Naive thymus-derived CD8-positive, alpha-beta T cell (primary cell): ENCODE data around the gene TOMM70. TPM values are rescaled to one million over a fixed set of nuclear protein-coding genes. Genes with fewer than 3 reads are reported as not detected.
"Not testable (repeated sequence)": the region's sequence is repeated elsewhere in the genome, so short reads cannot be mapped to it uniquely, and the experiment has no call there.

Experiments used
- ATAC-seq, 2 donors: fragments of 150-1000 bp; cut with Tn5 transposase in 1 of 2; sonication (Bioruptor Pico), chemical (Tn5 transposase) in 1 of 2; 1 replicate in 1 of 2; 2 replicates in 1 of 2; pipeline ENCODE4 v1.10.0; 2021; ENCODE audit warnings: mild to moderate bottlenecking in 2 of 2, moderate library complexity in 2 of 2
- POLR2A ChIA-PET: fragments of 350-600 bp; sonication (Branson Sonifier 250); formaldehyde crosslinking; loops from one replicate; lab custom pipeline; 2021; ENCODE audit warnings: antibody characterized with exemption; lab: Charles Lee
- DNase-seq, 10 donors: peaks; one replicate each; pipeline versions ENCODE4 v3.0.0 to v3.0.0-alpha.2; 2020 to 2022
- H3K27ac Mint-ChIP-seq, 10 donors: one replicate each; pipeline ENCODE4 v1.8.0; 2020 to 2022; ENCODE audit warnings: mild to moderate bottlenecking in 10 of 10, mixed read lengths in 10 of 10, moderate library complexity in 4 of 10, inconsistent platforms in 1 of 10
- H3K27me3 Mint-ChIP-seq, 5 donors: one replicate each; pipeline ENCODE4 v1.8.0; 2021 to 2022; ENCODE audit warnings: mixed read lengths in 5 of 5
- H3K36me3 Mint-ChIP-seq, 3 donors: one replicate each; pipeline ENCODE4 v1.8.0; 2020 to 2022; ENCODE audit warnings: mixed read lengths in 3 of 3, mild to moderate bottlenecking in 2 of 3, inconsistent platforms in 1 of 3
- H3K4me1 Mint-ChIP-seq, 4 donors: one replicate each; pipeline ENCODE4 v1.8.0; 2021 to 2022; ENCODE audit warnings: mixed read lengths in 4 of 4
- H3K4me3 Mint-ChIP-seq, 10 donors: one replicate each; pipeline ENCODE4 v1.8.0; 2020 to 2022; ENCODE audit warnings: mild to moderate bottlenecking in 10 of 10, mixed read lengths in 10 of 10, moderate library complexity in 6 of 10, inconsistent platforms in 1 of 10
- H3K9me3 Mint-ChIP-seq, 9 donors: one replicate each; pipeline ENCODE4 v1.8.0; 2020 to 2022; ENCODE audit warnings: mixed read lengths in 9 of 9, mild to moderate bottlenecking in 3 of 9, inconsistent platforms in 1 of 9, moderate library complexity in 1 of 9
- polyA plus RNA-seq, 3 donors: library from polyadenylated mRNA; unstranded; fragments of 300-500 nt; fragmentation: Illumina TruSeq; gene quantifications; one replicate each; pipeline ENCODE4 v1.2.3, GENCODE V29; 2021
- total RNA-seq, 8 experiments: library from RNA in 2 of 8; stranded (reverse) in 2 of 8; gene quantifications; one replicate each; pipeline ENCODE4 v1.2.3 and lab custom pipeline; 2021 to 2026

Gene TOMM70
- total RNA-seq, result 10 to 100 TPM; 42.3 to 46.8 TPM
- polyA plus RNA-seq, result 10 to 100 TPM; 14.6 to 21.7 (median 16.5) TPM
- total RNA-seq (lab: John Stamatoyannopoulos, UW), result 71.4 to 240 (median 134) reads per million in 6 experiments

DNA sequence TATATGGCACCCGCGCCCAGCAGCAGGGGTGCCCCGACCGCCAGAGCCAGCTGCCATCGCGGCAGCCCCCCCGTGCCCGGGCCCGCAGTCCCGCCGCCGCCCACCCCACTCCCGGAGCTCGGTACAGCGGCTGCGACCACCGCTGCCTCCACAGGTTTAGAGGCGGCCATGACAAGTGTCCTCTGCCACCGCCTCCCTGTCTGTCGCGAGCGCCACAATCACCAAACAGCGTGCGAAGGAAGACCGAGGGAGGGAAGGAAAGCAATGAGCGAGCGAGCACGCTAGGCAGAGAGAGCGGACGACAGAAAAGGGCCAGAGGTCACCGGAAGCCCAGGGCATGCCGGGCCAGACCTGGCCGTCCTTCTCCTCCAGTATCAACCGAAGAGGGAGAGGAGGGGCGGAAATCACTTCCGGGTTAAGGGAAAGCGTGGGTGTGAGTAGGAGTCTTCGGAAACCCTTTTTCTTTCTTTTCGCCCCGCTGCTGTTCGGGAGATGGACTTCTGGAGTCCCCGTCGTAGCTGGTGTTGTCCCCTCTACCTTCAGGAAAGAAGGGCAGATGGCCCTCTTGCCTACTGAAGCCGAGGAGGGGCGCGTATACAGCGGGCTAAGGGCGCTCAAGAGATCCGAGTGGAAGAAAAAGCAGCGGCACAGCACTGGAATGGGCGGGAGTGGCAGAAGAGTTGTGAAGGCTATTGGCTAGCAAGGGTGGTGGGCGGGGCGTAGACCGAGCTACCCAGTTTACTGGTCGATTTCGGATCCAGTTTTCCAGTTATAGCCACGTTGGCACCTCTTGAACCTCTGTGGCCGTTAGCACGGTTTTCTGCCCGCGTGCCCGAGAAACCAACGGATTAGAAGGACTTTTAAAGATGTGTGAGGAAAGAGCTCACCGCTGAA lies at the start of gene TOMM70, which contains the start of gene LNP1:
TSS of gene TOMM70 (minus strand) at position 310 of the 894 bp plus-strand sequence. CDS start at position 170, 140 bp downstream.
TSS of gene LNP1 (plus strand) at position 760 of the 894 bp plus-strand sequence. CDS start 28,191 bp downstream, outside the sequence.
- Mint-ChIP-seq H3K36me3 (peaks cover 0 to 3% (median 2%) of the 10 kb centered on the region in 3 donors), H3K27ac (peak within 1 kb of the TSS; percentile 94 to 99 (median 97)), H3K27me3 (no peaks in the 10 kb centered on the region), H3K4me1 (peaks cover 17 to 79% (median 64%) of the 10 kb centered on the region in 4 donors), H3K9me3 (no peaks in the 10 kb centered on the region), H3K4me3 (peak within 1 kb of the TSS; percentile 90 to 99 (median 98))
- POLR2A ChIA-PET, result interaction anchor here (0.6 to 3.1 kb wide), 12 partner anchors 20 to 1353 kb away, joined by 3 to 26 read pairs (median 5); partner anchors contain the start of genes NIT2, PCNP, TBC1D23 and TFG
- DNase-seq (peak; percentile 82 to 97 (median 91)), ATAC-seq (peak; percentile 87 to 88)

DNA sequence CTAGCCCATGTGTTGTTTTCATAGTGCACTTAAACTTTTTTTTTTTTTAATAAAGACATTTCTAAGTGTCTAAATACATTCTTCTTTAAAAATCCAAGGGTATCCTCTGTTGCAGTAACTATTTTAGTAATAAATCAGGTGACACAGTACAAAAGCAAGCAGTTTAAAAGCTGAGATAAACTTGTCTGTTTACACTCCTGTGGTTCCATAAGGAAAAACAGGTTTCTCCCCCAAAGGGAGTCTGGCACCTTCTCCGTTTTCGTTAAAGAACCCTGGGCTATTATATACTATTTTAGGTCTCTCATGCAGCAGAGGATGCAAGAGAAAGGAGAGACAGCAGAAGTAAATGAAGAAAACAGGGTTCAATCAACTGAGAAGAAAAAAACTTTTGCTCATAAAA lies 48.3 kb upstream of the TOMM70 start:
- DNase-seq (no peak), ATAC-seq (no peak)
- Mint-ChIP-seq H3K4me1 (no peaks in the 10 kb centered on the region), H3K27me3 (no peaks in the 10 kb centered on the region), H3K4me3 (no peak overlapping the region), H3K27ac (no peak overlapping the region), H3K9me3 (peaks cover 0 to 9% (median 0%) of the 10 kb centered on the region in 9 donors), H3K36me3 (peaks cover 0 to 17% (median 0%) of the 10 kb centered on the region in 3 donors)
- POLR2A ChIA-PET, result no interaction called here

DNA sequence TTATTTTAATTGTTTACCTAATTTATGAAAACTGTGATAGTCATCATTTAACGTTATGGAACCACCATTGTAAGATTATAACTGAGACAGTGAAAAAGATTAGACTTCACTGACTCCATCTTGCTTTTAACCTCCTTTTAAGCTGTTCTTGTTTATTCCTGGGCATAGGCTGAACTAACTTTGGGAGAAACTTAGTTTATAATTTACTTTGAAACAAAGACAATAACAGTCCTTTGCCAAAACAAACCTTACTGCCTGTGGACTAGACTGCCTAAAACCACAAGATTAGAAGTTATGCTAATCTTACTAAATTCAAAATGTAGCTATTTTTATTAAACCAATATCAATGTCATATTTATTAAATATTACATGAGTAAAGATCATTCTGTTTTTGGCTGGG lies 47.2 kb upstream of the TOMM70 start:
- POLR2A ChIA-PET, result no interaction called here
- H3K9me3 Mint-ChIP-seq, result peaks cover 0 to 9% (median 2%) of the 10 kb centered on the region in 9 donors

DNA sequence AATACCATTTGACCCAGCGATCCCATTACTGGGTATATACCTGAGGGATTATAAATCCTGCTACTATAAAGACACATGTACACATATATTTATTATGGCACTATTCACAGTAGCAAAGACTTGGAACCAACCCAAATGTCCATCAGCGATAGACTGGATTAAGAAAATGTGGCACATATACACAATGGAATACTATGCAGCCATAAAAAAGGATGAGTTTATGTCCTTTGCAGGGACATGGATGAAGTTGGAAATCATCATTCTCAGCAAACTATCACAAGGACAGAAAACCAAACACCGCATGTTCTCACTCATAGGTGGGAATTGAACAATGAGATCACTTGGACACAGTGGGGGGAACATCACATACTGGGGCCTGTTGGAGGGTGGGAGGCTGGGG lies 46.2 kb upstream of the TOMM70 start:
- H3K4me3 Mint-ChIP-seq, POLR2A ChIA-PET, ATAC-seq, H3K4me1 Mint-ChIP-seq, DNase-seq, H3K27me3 Mint-ChIP-seq, H3K27ac Mint-ChIP-seq, H3K9me3 Mint-ChIP-seq: not testable (repeated sequence)
- H3K36me3 Mint-ChIP-seq, result peaks cover 0 to 17% (median 4%) of the 10 kb centered on the region in 3 donors

More for the DNA sequence above, 47.2 kb upstream of the TOMM70 start:
- Mint-ChIP-seq H3K27ac (no peak overlapping the region), H3K4me3 (no peak overlapping the region), H3K4me1 (no peaks in the 10 kb centered on the region), H3K27me3 (no peaks in the 10 kb centered on the region), H3K36me3 (peaks cover 0 to 21% (median 4%) of the 10 kb centered on the region in 3 donors)
- DNase-seq, result no peak
- no peak for ATAC-seq

DNA sequence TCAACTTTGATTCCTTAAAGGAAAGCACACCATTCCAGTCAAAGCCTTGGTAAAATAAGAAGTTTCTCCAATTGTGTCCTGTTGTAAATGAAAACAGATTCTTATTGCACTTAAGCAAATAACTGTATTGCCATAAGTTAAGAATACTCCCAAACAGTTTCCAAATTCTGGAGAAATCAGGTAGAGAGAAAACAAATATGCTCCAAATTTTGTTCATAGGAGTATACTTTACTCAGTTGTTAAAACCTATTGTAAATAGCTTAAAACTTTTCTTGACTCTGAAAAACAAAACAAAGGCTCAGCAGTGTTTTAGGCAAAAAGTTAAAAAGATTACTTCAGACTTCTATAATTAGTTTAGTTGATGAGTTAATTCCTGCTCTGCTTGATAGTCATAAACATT lies 42.8 kb upstream of the TOMM70 start:
- no peak for ATAC-seq
- Mint-ChIP-seq H3K27me3 (no peaks in the 10 kb centered on the region), H3K4me1 (peaks cover 7 to 10% (median 9%) of the 10 kb centered on the region in 4 donors), H3K27ac (no peak overlapping the region), H3K9me3 (peaks cover 0 to 9% (median 2%) of the 10 kb centered on the region in 9 donors), H3K36me3 (peaks cover 0 to 13% (median 4%) of the 10 kb centered on the region in 3 donors), H3K4me3 (no peak overlapping the region)
- POLR2A ChIA-PET, result no interaction called here
- no peak for DNase-seq

DNA sequence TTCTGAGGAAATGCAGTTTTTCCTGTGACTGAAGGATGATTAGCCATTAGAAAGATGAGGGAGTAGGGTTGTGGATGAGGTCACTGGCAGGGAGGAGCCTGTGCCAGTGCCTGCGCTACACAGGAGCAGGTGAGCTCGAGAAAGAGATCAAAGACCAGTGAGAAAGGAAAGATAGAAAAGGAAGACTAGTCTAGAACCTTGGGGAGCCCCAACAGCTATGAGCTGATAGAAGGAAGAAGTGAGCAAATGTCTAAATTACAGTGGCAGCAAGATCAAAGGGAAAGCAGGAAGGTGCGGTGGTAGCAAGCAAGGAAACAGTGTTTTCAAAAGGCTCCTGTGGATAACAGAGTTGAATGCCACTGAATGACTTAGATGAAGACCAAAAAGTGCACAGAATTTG lies 40.0 kb upstream of the TOMM70 start:
- peak overlapping the region in 5 of 10 donors; percentile 2 to 64 (median 53) for H3K4me3 Mint-ChIP-seq
- POLR2A ChIA-PET, result no interaction called here
- peaks cover 0 to 3% (median 0%) of the 10 kb centered on the region in 9 donors for H3K9me3 Mint-ChIP-seq
- peak overlapping the region in 7 of 10 donors; percentile 12 to 83 (median 44) for H3K27ac Mint-ChIP-seq
- DNase-seq (peak in 4 of 10 donors; percentile 10 to 33 (median 24)), ATAC-seq (peak; percentile 49 to 75)
- no peaks in the 10 kb centered on the region for H3K27me3 Mint-ChIP-seq
- H3K36me3 Mint-ChIP-seq, result peaks cover 0 to 16% (median 4%) of the 10 kb centered on the region in 3 donors
- peaks cover 7 to 10% (median 9%) of the 10 kb centered on the region in 4 donors for H3K4me1 Mint-ChIP-seq

DNA sequence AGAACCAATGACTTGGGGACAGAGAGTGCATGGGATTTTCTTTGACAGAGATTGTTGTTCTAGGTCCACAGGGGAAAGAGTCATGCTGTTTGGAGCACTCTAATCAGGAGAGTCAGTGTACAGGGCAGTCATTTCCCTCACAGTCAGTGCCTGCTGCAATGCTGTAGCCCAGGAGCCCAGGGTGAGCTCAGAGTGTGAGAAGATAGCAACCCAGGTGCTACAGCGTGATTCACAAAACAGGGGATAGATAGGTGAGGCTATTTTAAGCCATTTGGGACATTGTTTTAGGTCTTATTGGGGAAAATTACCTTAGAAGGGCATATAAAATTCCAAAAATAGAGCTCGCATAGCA lies 37.7 kb upstream of the TOMM70 start:
- peaks cover 0 to 9% (median 5%) of the 10 kb centered on the region in 3 donors for H3K36me3 Mint-ChIP-seq
- peaks cover 7 to 10% (median 9%) of the 10 kb centered on the region in 4 donors for H3K4me1 Mint-ChIP-seq
- DNase-seq (no peak), ATAC-seq (no peak)
- H3K27ac Mint-ChIP-seq, result no peak overlapping the region
- H3K9me3 Mint-ChIP-seq, result peaks cover 0 to 8% (median 1%) of the 10 kb centered on the region in 9 donors
- POLR2A ChIA-PET, result no interaction called here
- no peaks in the 10 kb centered on the region for H3K27me3 Mint-ChIP-seq
- no peak overlapping the region for H3K4me3 Mint-ChIP-seq

DNA sequence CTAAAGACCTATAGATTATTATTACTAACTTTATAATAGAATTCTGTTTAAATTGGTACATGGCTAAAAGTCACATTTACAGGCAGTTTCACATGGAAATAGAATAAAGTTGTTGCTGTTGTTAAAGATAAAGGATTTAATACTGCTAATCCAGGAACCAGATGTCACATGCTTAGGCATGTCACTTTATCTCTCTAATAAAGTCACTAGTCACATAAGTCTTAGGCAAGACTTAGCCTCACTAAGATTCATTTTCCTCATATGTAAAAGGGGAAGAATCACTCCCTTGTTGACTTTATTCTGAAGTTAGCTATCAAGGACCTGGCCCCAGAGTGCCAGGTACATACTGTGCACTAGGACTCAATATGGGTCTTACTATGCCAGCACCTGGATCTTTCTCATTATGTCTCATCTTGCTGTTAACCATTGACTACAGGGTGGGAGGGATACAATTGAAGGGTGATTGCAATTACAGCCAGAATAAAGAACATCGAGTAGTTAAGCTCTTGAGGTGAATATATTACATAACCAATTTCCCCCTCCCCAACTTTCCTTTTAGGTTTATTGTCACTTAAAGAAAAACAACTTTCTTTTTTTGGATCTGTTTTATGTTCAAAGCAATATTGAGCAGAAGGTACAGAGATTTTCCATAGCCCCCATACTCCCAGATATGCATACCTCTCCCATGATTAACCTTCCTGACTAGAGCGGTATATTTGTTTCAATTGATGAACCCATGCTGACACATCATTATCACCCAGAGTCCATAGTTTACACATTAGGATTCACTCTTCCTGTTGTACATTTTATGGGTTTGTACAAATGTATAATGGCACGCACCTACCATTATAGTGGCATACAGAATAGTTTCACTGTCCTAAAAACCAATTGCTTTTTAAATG lies 37.1 kb upstream of the TOMM70 start:
- H3K27ac Mint-ChIP-seq, result no peak overlapping the region
- peaks cover 0 to 8% (median 1%) of the 10 kb centered on the region in 9 donors for H3K9me3 Mint-ChIP-seq
- peaks cover 2 to 11% (median 5%) of the 10 kb centered on the region in 3 donors for H3K36me3 Mint-ChIP-seq
- no peak for ATAC-seq
- H3K4me3 Mint-ChIP-seq, result no peak overlapping the region
- no peak for DNase-seq
- H3K27me3 Mint-ChIP-seq, result no peaks in the 10 kb centered on the region
- H3K4me1 Mint-ChIP-seq, result peaks cover 7 to 10% (median 9%) of the 10 kb centered on the region in 4 donors
- POLR2A ChIA-PET, result no interaction called here

DNA sequence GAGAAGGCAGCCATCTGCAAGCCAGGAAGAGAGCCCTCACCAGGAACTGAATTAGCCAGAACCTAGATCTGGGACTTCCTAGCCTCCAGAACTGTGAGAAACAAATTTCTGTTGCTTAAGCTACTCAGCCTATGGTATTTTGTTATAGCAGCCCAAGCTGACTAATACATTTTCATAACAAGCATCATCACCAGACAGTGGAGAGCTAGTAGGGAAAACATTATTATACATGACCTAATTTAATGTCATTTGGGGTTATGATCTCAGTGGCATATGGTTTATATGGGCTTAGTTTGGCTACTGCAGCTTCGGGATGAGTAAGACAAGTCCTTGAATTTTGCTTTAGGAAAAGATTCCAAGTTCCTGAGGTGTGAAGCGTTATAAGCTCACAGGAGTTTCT lies 36.1 kb upstream of the TOMM70 start:
- Mint-ChIP-seq H3K9me3 (peaks cover 0 to 8% (median 1%) of the 10 kb centered on the region in 9 donors), H3K27me3 (no peaks in the 10 kb centered on the region), H3K27ac (no peak overlapping the region), H3K36me3 (peaks cover 2 to 11% (median 5%) of the 10 kb centered on the region in 3 donors), H3K4me3 (no peak overlapping the region), H3K4me1 (peaks cover 7 to 10% (median 9%) of the 10 kb centered on the region in 4 donors)
- POLR2A ChIA-PET, result no interaction called here
- no peak for ATAC-seq
- no peak for DNase-seq

DNA sequence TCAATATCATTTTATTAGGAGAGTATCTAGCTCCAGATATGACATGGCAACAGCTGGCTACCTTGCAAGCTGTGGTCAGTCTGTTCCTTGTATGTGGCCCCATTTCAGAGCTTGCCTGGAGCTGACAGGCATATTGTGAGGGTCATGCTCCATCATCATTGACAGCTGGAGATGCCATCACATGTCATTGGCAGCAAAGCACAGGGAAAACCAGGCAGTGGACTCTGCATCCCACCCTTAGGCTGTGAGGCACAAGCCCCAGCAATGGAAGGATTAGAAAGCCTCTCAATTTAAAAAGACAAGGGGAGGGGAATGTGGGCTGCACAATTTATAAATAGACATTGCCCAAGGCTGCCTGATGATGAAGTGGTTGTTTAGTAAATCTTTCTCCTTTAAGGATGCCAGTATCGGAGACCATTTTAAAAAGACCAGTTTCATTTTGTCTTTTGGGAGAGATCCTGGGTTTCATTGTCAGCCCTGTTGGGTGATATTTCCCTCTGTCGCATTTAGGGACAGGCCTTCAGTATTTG lies 28.4 kb upstream of the TOMM70 start:
- Mint-ChIP-seq H3K27ac (peak overlapping the region in 1 of 10 donors; percentile 35), H3K4me3 (no peak overlapping the region), H3K27me3 (peaks cover 0 to 9% (median 5%) of the 10 kb centered on the region in 5 donors), H3K9me3 (no peaks in the 10 kb centered on the region), H3K36me3 (peaks cover 2 to 4% (median 4%) of the 10 kb centered on the region in 3 donors), H3K4me1 (no peaks in the 10 kb centered on the region)
- POLR2A ChIA-PET, result no interaction called here
- no peak for DNase-seq
- no peak for ATAC-seq

DNA sequence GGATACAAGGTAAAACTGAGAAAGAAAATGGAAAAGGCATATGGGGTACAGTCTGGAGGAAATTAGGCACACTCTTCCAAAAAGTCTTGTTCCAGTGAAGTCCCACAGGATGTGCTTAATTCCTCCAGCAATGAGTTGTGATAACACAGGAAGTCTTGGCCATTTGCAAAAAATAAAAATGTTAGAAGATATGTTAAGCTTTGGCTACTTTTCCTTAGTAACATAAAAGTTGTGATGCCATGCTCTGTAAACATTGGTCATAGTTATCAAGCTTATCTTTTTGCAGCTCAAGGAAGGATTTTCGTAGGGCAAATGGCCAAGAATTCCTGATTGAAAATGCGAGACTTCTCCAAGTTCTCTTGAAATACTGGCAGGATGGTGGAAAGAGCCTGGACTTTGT lies 26.8 kb upstream of the TOMM70 start:
- ATAC-seq (no peak), DNase-seq (no peak)
- POLR2A ChIA-PET, result no interaction called here
- Mint-ChIP-seq H3K36me3 (peaks cover 0 to 4% (median 0%) of the 10 kb centered on the region in 3 donors), H3K27me3 (peaks cover 0 to 9% (median 8%) of the 10 kb centered on the region in 5 donors), H3K9me3 (no peaks in the 10 kb centered on the region), H3K4me1 (no peaks in the 10 kb centered on the region), H3K4me3 (no peak overlapping the region), H3K27ac (no peak overlapping the region)
